GM21423 (cell line): Measurements from ENCODE around the gene SPOCK2.
"Not testable (repeated sequence)": the region's sequence is repeated elsewhere in the genome, so short reads cannot be mapped to it uniquely, and the experiment has no call there.

Experiments used
- ATAC-seq: cut with Tn5 transposase; IDR thresholded peaks from one replicate; pipeline ENCODE4 v1.9.1; 2021; ENCODE audit warnings: mild to moderate bottlenecking, moderate library complexity; ENCODE audit not compliant: unreplicated experiment

SPOCK2 gene

GRCh38 chr10:72034761-72035160 is 53.6 kb downstream of the SPOCK2 start:
- ATAC-seq = no peak

- no peak for ATAC-seq
Observed at GRCh38 chr10:72034040-72034499, 54.3 kb downstream of the SPOCK2 start.

DNA sequence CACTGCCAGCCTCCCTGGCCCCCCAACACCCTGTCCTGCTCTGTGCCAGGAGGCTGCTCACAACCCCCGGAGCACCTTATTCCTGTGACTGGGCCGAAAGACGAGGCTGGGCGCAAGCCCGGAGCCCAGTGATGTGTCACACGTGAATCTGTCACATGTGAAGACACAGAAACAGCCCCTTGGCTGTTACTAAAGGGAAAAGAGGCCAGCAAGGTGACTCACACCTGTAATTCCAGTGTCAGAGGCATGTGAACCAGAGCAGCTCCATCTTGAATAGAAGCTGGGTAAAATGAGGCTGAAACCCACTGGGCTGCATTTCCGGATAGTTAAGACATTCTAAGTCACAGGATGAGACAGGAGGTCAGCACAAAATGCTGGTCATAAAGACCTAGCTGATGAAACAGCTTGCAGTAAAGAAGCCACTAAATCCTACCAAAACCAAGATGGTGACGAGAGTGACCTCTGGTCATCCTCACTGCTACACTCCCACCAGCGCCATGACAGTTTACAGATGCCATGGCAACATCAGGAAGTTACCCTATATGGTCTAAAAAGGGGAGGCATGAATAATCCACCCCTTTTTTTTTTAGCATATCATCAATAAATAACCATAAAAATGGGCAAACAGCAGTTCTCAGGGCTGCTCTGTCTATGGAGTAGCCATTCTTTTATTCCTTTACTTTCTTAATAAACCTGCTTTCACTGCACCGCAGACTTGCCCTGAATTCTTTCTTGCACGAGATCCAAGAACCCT is 55.8 kb downstream of the SPOCK2 start:
- not testable (repeated sequence) for ATAC-seq

DNA sequence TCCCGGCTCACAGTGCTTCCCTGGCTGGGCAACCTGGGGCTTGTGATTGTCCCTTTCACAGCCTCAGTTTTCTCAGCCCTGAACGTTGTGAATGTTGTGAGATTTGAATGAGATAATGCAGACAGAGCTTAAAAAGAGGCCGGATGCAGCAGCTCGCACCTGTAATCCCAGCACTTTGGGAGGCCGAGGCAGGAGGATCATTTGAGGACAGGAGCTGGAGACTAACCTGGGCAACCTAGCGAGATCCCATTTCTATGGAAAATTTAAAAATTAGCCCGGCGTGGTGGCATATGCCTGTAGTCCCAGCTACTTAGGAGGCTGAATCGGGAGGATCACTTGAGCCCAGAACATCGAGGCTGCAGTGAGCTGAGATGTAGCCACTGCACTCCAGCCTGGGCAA is 56.6 kb downstream of the SPOCK2 start:
- no peak for ATAC-seq

- ATAC-seq = no peak
Observed at GRCh38 chr10:72030762-72031543, 57.4 kb downstream of the SPOCK2 start.

DNA sequence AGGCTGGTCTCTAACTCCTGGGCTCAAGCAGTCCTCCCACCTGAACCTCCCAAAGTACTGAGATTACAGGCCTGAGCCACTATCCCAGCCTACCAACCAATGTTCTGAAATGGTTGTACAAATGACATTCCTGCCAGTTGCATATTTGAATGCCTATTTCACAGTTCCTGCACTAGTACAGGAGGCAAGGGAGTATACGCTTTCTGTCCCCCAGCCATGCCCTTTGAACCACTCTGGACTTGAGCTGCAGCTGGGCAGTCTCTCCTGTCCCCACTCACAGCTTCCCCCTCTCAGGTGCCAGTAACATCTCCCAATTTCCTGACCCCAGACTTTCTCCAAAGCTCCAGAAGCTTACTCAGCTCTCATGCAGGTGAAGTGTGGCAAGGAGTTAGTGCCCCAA is 58.9 kb downstream of the SPOCK2 start:
- no peak for ATAC-seq

DNA sequence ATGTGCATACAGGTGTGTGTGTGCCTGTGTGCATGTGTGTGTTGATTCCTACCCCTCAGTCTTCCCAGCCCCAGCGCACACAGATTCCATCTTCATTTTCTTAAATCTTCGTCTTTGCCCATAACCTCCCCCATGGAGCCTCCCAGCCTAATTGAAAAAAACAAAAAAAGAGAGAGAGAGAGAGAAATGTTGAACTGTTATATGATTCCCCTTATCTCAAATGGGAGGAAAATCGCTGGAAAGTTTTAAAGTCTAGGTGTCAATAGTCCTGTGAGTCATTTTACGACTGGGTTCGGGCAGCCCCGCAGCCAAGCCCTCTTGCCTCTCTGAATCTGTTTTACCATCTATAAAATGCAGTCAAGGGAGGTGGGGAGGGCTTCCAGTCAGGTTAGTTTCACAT is 60.9 kb downstream of the SPOCK2 start:
- ATAC-seq = no peak

- ATAC-seq = no peak
Observed at GRCh38 chr10:72026278-72027111, 61.9 kb downstream of the SPOCK2 start.

GRCh38 chr10:72025832-72026231 is 62.5 kb downstream of the SPOCK2 start:
- no peak for ATAC-seq

GRCh38 chr10:72025400-72025799 is 63.0 kb downstream of the SPOCK2 start:
- ATAC-seq = no peak

DNA sequence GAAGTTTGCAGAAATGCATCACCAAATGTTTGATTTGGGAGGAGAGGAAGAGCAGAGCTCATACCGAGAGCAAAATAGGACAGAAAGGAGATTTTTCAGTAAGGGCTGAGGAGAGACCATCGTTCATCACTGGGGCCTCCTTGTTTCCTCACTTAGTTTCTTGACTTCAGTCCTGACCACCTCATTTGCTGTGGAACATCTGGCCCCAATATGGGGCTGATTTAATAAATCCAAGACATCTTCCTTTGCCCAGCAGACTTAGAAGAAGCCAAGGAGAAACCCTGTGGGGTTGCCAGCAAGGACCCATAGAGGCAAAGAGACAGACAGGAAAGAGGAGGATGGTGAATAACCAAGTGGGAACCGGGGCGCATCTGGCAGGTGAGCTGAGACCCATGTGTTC is 63.8 kb downstream of the SPOCK2 start:
- no peak for ATAC-seq

DNA sequence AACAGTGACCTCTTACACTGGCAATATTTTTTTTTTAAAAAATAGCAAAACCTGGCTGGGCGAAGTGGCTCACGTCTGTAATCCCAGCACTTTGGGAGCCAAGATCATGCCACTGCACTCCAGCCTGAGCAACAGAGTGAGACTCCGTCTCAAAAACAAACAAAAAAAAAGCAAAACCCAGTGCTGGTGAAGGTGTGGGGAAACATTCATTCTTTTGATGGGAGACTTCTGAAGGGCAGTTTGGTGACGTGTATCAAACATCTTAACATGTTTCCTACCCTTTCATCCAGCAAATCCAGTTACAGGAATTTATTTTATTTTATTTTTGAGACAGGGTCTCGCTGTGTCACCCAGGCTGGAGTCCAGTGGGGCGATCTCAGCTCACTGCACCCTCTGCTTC is 66.1 kb downstream of the SPOCK2 start:
- ATAC-seq = no peak

GRCh38 chr10:72020914-72021809 is 67.2 kb downstream of the SPOCK2 start:
- no peak for ATAC-seq

DNA sequence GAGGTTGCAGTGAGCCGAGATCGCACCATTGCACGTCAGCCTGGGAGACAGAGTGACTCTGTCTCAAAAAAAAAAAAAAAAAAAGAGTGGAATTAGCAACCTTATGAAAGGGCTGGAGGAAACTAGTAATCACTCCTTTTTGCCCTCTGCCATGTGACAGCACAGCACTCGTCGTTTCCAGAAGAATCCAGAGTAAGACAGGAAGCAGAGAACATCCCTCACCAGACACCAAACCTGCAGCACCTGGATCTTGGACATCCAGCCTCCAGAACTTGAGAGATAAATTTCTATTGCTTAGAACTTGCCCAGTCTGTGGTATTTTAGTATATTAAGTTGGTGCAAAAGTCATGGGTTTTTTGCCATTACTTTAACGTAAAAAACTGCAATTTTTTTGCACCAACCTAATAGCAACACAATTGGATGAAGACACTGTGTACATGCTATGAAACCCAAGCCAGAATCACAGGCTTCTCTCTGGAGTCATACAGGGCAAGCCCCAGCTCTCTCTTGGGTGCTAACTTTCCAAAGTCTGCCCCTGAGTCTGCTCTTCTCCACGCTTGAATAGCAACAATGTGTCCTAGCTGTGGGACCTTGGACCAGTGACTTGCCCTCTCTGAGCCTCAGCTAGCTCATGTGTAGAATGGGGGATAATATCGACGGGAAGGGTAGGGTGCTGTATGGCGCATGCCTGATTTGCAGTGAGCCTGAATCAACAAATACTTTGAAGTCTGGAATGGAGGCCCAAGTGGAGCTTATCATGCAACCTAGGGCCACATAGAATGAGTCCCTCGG is 69.1 kb downstream of the SPOCK2 start:
- no peak for ATAC-seq

DNA sequence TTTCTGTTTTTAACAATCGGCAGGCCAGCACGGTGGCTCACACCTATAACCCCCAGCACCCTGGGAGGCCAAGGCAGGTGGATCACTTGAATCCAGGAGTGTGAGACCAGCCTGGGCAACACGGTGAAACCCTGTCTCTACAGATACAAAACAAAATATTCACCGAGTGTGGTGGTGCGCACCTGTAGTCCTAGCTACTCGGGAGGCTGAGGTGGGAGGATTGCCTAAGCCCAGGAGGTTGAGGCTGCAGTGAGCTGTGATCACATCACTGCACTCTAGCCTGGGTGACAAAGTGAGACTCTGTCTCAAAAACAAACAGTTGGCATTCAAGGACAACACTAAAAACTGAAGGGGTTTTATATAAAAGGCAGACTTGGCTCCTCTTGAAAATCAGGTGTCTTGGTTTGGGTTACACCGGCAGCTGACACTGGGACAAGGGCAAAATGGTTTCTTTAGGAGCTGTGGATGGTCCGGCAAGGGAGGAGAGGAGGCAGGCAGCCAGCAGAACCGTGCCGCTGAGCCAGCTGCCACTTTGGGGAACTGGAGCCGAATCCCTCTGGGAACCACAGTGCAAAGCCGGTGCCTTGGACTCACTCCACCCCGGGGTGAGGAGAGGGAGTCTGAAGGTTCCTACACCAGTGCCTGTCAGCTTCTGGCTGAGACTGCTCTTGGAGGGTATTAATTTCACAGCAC is 71.6 kb downstream of the SPOCK2 start:
- ATAC-seq = no peak

DNA sequence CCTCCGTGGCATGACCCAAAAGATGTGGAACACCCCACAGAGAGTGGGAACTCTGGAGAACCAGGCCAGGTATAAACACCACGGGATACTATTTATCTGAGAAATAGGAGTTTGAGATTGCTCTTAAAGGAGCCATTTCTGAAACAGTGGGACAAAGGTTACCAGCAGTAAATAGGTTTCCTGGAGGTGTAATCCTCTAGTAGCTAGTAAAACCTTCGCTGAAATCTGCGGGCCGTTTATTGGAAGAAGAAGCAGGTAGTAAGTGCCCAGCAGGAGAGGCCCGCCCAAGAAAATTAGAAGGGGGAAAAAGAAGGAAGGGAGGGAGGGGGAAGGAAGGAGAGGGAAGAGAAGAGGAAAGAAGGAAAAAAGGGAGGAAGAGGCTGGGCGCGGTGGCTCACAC is 72.5 kb downstream of the SPOCK2 start:
- no peak for ATAC-seq

DNA sequence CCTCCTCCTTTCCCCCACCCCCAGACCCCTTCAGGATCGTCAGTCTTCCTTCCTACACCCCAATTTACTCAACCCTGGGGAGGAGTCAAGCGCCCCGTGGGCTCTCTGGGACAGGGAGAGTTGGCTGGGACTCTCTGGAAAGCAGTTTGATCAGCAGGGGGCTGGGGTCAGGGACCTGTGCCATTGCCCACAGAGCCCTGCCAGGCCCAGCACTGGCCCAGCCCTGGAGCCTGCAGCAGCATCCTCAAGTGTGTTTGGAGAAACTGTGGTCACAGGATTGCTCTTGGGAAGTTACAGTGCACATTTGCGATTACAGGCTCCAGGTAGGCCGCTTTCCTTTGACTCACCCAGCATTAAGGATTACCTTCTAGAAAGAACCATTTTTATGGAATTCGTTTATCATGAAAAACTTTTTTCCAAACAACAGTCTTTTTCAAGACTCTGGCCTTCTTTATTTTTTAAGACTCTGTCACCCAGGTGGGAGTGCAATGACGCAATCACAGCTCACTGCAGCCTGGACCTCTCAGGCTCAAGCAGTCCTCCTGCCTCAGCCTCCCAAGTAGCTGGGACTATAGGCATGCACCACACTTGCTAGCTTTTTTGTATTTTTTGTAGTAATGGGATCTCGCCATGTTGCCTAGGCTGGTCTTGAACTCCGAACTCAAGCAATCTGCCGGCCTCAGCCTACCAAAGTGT is 73.4 kb downstream of the SPOCK2 start:
- no peak for ATAC-seq

GRCh38 chr10:72014197-72014596 is 74.2 kb downstream of the SPOCK2 start:
- no peak for ATAC-seq
